Left ventricle myocardium inferior (tissue), 1 donor: ENCODE data around the gene NIPSNAP2. TPM values are rescaled to one million over a fixed set of nuclear protein-coding genes. Genes with fewer than 3 reads are reported as not detected.
"Not testable (repeated sequence)": the region's sequence is repeated elsewhere in the genome, so short reads cannot be mapped to it uniquely, and the experiment has no call there.

ENCODE experiments used
- DNase-seq: peaks from one replicate; pipeline ENCODE4 v3.0.0-alpha.2; 2020
- H3K27ac ChIP-seq: fragments of 200-600 bp; replicated peaks from 2 replicates; pipeline ENCODE4 v1.8.0; 2021
- H3K27me3 ChIP-seq: fragments of 200-600 bp; 2 replicates; pipeline ENCODE4 v1.8.0; 2021; ENCODE audit warnings: low read depth
- H3K36me3 ChIP-seq: fragments of 200-600 bp; 2 replicates; pipeline ENCODE4 v1.8.0; 2021
- H3K4me1 ChIP-seq: fragments of 200-600 bp; 2 replicates; pipeline ENCODE4 v1.8.0; 2021
- H3K4me3 ChIP-seq: fragments of 200-600 bp; 2 replicates; pipeline ENCODE4 v1.8.0; 2021; ENCODE audit warnings: mild to moderate bottlenecking, moderate library complexity
- H3K9me3 ChIP-seq: fragments of 200-600 bp; replicated peaks from 2 replicates; pipeline ENCODE4 v1.8.0; 2021
- intact Hi-C: fragments of 100-400 bp; cut with micrococcal nuclease; formaldehyde crosslinking; loops from one replicate; pipeline ENCODE4 v1.11.0; 2022
- total RNA-seq: library from RNA; stranded (reverse); fragmentation: NEBNext Ultra II Directional; extraction: Animal tissue kit (Norgen Biotek cat#: 25700); gene quantifications from one replicate; pipeline ENCODE4 v1.2.1, GENCODE V29; 2021
- TF ChIP-seq, protein P1 (sequence below): fragments of 200-600 bp; IDR thresholded peaks from 2 replicates; pipeline ENCODE4 v1.8.0; 2021; ENCODE audit warnings: antibody characterized with exemption, mild to moderate bottlenecking, borderline replicate concordance
- donor health status: DM: no; HTN: yes; CAD: no; lungs with severe emphysema.

Gene NIPSNAP2
- total RNA-seq, 1 donor from 2014 or later = 357 TPM

- no peak for DNase-seq
- Histone ChIP-seq H3K9me3 (peaks cover 28% of the 10 kb centered on the region), H3K4me1 (peaks cover 5% of the 10 kb centered on the region), H3K4me3 (no peak overlapping the region), H3K27me3 (no peaks in the 10 kb centered on the region), H3K36me3 (peaks cover 9% of the 10 kb centered on the region), H3K27ac (no peak overlapping the region)
- TF ChIP-seq, protein P1, sequence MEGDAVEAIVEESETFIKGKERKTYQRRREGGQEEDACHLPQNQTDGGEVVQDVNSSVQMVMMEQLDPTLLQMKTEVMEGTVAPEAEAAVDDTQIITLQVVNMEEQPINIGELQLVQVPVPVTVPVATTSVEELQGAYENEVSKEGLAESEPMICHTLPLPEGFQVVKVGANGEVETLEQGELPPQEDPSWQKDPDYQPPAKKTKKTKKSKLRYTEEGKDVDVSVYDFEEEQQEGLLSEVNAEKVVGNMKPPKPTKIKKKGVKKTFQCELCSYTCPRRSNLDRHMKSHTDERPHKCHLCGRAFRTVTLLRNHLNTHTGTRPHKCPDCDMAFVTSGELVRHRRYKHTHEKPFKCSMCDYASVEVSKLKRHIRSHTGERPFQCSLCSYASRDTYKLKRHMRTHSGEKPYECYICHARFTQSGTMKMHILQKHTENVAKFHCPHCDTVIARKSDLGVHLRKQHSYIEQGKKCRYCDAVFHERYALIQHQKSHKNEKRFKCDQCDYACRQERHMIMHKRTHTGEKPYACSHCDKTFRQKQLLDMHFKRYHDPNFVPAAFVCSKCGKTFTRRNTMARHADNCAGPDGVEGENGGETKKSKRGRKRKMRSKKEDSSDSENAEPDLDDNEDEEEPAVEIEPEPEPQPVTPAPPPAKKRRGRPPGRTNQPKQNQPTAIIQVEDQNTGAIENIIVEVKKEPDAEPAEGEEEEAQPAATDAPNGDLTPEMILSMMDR = no peak
- intact Hi-C loops = no loop called here
These were observed 17.8 kb upstream of the NIPSNAP2 start for GRCh38 chr7:55946545-55946944.

- peak; percentile 91 for DNase-seq
- Histone ChIP-seq H3K27me3 (no peaks in the 10 kb centered on the region), H3K4me1 (peaks cover 24% of the 10 kb centered on the region), H3K36me3 (peaks cover 30% of the 10 kb centered on the region), H3K27ac (peak within 1 kb of the TSS; percentile 84), H3K4me3 (peak within 1 kb of the TSS; percentile 83), H3K9me3 (no peaks in the 10 kb centered on the region)
- TF ChIP-seq, protein P1 = no peak
- intact Hi-C loops = no loop called here
These were observed 12.6 kb upstream of the NIPSNAP2 start, which contains the start of gene MRPS17 for GRCh38 chr7:55951637-55952351. Gene MRPS17, plus strand, starts transcription at chr7:55951877. Its CDS starts 1,319 bp downstream, at chr7:55953196.

GRCh38 chr7:55952352-55952671 is 12.1 kb upstream of the NIPSNAP2 start:
- peak overlapping the region; percentile 83 for H3K4me3 ChIP-seq
- H3K9me3 ChIP-seq, DNase-seq, intact Hi-C loops, H3K27me3 ChIP-seq: not testable (repeated sequence)
- H3K27ac ChIP-seq = peak overlapping the region; percentile 84
- H3K4me1 ChIP-seq = peaks cover 24% of the 10 kb centered on the region
- H3K36me3 ChIP-seq = peaks cover 30% of the 10 kb centered on the region

- Histone ChIP-seq H3K9me3 (no peaks in the 10 kb centered on the region), H3K4me1 (peaks cover 24% of the 10 kb centered on the region), H3K4me3 (no peak overlapping the region), H3K27ac (no peak overlapping the region), H3K36me3 (peaks cover 30% of the 10 kb centered on the region), H3K27me3 (no peaks in the 10 kb centered on the region)
- DNase-seq = no peak
- TF ChIP-seq, protein P1 = no peak
- intact Hi-C loops = no loop called here
These were observed 10.5 kb upstream of the NIPSNAP2 start for GRCh38 chr7:55953707-55954475.

DNA sequence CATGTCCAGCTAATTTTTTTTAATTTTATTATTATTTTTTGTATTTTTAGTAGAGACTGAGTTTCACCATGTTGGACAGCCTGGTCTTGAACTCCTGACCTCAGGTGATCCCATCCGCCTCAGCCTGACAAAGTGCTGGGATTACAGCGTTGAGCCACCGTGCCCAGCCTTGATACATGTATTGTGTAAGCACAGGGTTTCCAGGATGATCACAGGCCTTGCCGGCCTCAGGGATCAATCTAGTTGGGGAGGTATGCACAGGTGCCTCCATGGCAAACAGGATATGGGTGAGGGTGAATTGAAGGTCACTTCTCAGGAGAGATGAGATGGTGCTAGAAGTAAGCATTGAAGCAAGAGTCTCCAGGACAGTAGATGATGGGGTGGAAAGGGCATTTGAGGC is 7.2 kb upstream of the NIPSNAP2 start:
- Histone ChIP-seq H3K9me3 (no peaks in the 10 kb centered on the region), H3K4me1 (peaks cover 13% of the 10 kb centered on the region), H3K36me3 (peaks cover 30% of the 10 kb centered on the region), H3K4me3 (no peak overlapping the region), H3K27me3 (no peaks in the 10 kb centered on the region), H3K27ac (no peak overlapping the region)
- intact Hi-C loops = no loop called here
- DNase-seq = no peak
- TF ChIP-seq, protein P1 = no peak

- H3K9me3 ChIP-seq = no peaks in the 10 kb centered on the region
- no peaks in the 10 kb centered on the region for H3K36me3 ChIP-seq
- DNase-seq = no peak
- H3K4me1 ChIP-seq = peaks cover 27% of the 10 kb centered on the region
- no peaks in the 10 kb centered on the region for H3K27me3 ChIP-seq
- TF ChIP-seq, protein P1 = no peak
- intact Hi-C loops = no loop called here
- no peak overlapping the region for H3K27ac ChIP-seq
- no peak overlapping the region for H3K4me3 ChIP-seq
These were observed 2.4 kb upstream of the NIPSNAP2 start for GRCh38 chr7:55962014-55962413.
